ENCODE results near the gene SKAP2. TPM values are rescaled to one million over a fixed set of nuclear protein-coding genes. Genes with fewer than 3 reads are reported as not detected.

The SKAP2 gene
- total RNA-seq, 1 donor, result 10.4 TPM

DNA sequence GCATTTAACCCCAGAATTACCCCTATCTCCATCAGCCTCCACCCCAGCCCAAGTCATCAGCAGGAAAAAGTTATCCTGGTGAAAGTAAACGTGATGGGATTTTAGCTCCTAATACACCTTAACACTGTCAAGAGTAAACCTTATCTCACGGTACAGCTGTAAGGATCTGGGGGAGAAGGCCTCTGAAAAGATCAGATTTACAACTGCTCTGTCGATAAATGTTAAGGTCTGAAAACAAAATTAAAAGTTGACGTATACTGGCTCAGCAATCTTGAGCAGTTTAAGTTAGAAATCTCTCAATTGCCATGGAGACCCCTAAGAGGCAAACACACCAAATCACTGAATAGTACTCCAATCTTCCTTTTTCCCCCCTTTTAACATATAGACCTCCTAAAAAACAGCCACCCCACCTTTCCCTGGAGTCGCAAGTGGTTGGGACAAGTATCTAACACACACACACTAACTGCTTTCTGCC is 6.1 kb downstream of the SKAP2 start:
- TF ChIP-seq, protein P1, sequence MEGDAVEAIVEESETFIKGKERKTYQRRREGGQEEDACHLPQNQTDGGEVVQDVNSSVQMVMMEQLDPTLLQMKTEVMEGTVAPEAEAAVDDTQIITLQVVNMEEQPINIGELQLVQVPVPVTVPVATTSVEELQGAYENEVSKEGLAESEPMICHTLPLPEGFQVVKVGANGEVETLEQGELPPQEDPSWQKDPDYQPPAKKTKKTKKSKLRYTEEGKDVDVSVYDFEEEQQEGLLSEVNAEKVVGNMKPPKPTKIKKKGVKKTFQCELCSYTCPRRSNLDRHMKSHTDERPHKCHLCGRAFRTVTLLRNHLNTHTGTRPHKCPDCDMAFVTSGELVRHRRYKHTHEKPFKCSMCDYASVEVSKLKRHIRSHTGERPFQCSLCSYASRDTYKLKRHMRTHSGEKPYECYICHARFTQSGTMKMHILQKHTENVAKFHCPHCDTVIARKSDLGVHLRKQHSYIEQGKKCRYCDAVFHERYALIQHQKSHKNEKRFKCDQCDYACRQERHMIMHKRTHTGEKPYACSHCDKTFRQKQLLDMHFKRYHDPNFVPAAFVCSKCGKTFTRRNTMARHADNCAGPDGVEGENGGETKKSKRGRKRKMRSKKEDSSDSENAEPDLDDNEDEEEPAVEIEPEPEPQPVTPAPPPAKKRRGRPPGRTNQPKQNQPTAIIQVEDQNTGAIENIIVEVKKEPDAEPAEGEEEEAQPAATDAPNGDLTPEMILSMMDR (IDR thresholded peaks at IDR 0.05; ENCODE audit: insufficient read depth, low read depth, low read length), result no peak
- DNase-seq (ENCODE audit: low read depth), result no peak
- H3K4me3 ChIP-seq (ENCODE audit: low read depth, low read length), result no peak overlapping the region

GRCh38 chr7:26857506-26858240 is 6.7 kb downstream of the SKAP2 start:
- H3K4me3 ChIP-seq (ENCODE audit: low read depth, low read length), result no peak overlapping the region
- peak; percentile 3 for DNase-seq (ENCODE audit: low read depth)
- TF ChIP-seq, protein P1 (IDR thresholded peaks at IDR 0.05; ENCODE audit: insufficient read depth, low read depth, low read length), result no peak

DNA sequence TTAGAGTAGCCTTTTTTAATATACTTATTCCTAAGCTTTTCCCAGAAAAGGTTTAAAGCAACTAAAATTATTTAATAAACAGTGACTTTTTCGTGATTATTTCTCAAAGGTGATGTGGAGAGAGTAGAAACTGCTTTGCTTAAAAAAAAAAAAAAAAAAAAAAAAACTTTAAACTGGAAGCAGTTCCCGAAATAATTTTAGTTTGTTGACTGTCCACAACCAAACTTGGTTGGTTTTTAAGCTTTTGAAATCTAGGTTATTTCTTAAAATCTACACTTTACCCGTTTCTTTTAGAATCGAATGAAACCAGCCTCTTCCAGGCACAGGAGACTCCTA is 7.3 kb downstream of the SKAP2 start:
- no peak overlapping the region for H3K4me3 ChIP-seq (ENCODE audit: low read depth, low read length)
- TF ChIP-seq, protein P1 (IDR thresholded peaks at IDR 0.05; ENCODE audit: insufficient read depth, low read depth, low read length), result no peak
- DNase-seq (ENCODE audit: low read depth), result no peak

DNA sequence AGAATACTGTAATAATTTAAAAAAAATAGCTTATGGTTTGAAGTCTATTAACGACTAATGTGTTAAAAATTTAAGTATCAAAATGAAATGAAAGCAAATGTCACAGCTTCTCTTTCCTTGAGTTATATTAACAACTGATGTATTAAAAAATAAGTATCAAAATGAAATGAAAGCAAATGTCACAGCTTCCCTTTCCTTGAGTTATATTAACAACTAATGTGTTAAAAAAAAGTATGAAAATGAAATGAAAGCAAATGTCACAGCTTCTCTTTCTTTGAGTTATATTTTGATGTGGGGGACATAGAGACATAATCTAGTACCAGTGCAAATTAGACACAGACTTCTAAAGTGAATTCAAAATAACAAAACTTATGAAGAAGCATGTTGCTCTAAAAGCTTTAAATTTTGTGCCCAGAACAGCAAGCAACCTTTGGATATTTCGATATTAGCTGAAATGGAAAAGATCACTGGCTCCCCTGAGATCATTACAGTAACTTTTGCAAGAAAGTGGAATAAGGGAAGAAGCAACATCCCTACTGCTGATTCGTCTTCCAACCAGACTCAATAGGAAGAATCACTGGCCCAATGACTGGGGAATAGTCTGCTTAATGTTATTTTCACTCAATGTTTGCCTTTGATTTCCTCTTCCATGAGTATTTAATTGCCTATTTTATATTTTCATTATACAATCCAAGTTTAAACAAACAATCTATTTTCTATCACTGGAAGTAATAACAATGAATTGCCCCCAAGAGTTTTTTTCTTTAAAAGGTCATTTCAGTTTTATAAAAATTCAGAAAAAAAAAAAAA is 8.0 kb downstream of the SKAP2 start:
- H3K4me3 ChIP-seq (ENCODE audit: low read depth, low read length), result no peak overlapping the region
- peak; percentile 5 for DNase-seq (ENCODE audit: low read depth)

GRCh38 chr7:26854876-26855855 is 9.2 kb downstream of the SKAP2 start:
- no peak overlapping the region for H3K4me3 ChIP-seq (ENCODE audit: low read depth, low read length)
- TF ChIP-seq, protein P1 (IDR thresholded peaks at IDR 0.05; ENCODE audit: insufficient read depth, low read depth, low read length), result no peak
- DNase-seq (ENCODE audit: low read depth), result no peak

More for the DNA sequence above, 8.0 kb downstream of the SKAP2 start:
- TF ChIP-seq, protein P1 (IDR thresholded peaks at IDR 0.05; ENCODE audit: insufficient read depth, low read depth, low read length), result no peak

DNA sequence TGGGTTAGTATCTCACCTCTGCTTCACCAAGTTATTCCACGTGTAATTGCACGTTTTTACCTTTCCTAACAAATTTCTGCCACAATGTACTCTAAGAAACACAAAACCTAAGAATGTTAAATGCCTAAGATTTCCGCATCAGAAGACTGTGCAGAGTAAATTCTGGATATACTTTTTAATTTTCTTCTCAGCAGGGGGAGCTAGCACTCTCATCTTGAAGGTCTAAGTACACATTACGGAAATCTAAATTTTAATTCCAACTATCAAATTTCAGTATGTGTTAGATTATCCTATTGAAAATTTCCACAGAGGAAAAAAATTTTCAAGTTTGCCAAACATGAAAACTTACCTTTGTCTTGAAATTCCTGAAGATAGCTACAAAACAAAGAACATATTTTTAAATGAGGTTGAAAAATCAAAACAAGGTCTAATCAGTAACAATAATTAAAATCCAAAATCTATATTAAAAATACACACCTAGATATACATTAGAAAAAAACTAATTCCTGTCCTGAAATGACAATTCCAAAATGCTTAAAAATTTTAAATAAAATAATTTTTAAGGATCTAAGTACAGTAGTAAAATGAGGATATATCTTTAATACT is 10.5 kb downstream of the SKAP2 start:
- no peak overlapping the region for H3K4me3 ChIP-seq (ENCODE audit: low read depth, low read length)
- peak; percentile 70 for DNase-seq (ENCODE audit: low read depth)
- TF ChIP-seq, protein P1 (IDR thresholded peaks at IDR 0.05; ENCODE audit: insufficient read depth, low read depth, low read length), result peak; percentile 53
